Tibial artery (tissue), 4 donors: ENCODE measurements around the gene ACOX1.

Experiments
- DNase-seq, 2 donors: peaks; one replicate each; pipeline ENCODE4 v3.0.0-alpha.2; 2019
- H3K27ac ChIP-seq, 2 donors: fragments of 200-600 bp; sonication (generic) in 1 of 2; 1 replicate in 1 of 2; 2 replicates in 1 of 2; pipeline ENCODE4 v1.5.1; 2018 to 2019; ENCODE audit warnings: mild to moderate bottlenecking in 1 of 2
- H3K27me3 ChIP-seq, 2 donors: fragments of 200-600 bp; sonication (generic) in 1 of 2; one replicate each; pipeline versions ENCODE4 v1.5.1 to v1.6.0; 2016 to 2019
- H3K36me3 ChIP-seq, 3 donors: fragments of 200-600 bp; sonication (generic) in 2 of 3; one replicate each; pipeline ENCODE4 v1.5.1; 2016 to 2019; ENCODE audit warnings: mild to moderate bottlenecking in 2 of 3
- H3K4me1 ChIP-seq, 4 donors: fragments of 200-600 bp; sonication (generic) in 2 of 4; 1 replicate in 3 of 4; 2 replicates in 1 of 4; pipeline ENCODE4 v1.5.1; 2016 to 2019
- H3K4me3 ChIP-seq, 2 donors: fragments of 200-600 bp; sonication (generic) in 1 of 2; 1 replicate in 1 of 2; 2 replicates in 1 of 2; pipeline ENCODE4 v1.5.1; 2018 to 2019; ENCODE audit warnings: mild to moderate bottlenecking in 2 of 2
- H3K9me3 ChIP-seq, 3 donors: fragments of 200-600 bp; sonication (generic) in 1 of 3; one replicate each; pipeline ENCODE4 v1.5.1; 2016 to 2019
- intact Hi-C: fragments of 100-400 bp; cut with DNase I; formaldehyde crosslinking; loops from one replicate; pipeline ENCODE4 v1.15.0; 2023; ENCODE audit warnings: low total_unique reads
- TF ChIP-seq, protein P1 (sequence below), 2 experiments: fragments of 200-600 bp in 1 of 2; fragments of 450-650 bp in 1 of 2; IDR thresholded peaks; one replicate each; pipeline ENCODE4 v1.5.1; 2017 to 2019; ENCODE audit warnings: antibody characterized with exemption in 2 of 2, mild to moderate bottlenecking in 1 of 2, moderate library complexity in 1 of 2

Gene ACOX1

DNA sequence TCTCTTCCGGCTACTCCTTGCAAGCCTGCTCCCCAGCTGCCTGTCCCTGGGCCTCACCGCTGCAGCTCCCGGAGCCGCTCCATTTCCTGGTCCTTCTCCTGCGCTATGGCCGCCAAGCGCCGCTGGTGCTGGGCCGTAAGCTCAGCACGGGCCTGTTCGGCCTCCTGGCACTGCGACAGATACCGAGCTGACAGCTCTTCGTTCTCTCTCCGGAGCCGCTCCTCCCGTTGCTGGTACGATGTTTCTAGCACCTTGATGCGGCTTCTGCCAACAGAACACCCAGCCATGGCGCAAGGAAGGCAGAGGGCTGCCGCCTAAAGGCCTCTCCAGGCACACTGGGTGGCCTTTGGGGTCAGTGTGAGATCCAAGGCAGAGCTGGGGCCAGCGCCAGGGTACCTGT is 59.4 kb downstream of the ACOX1 start:
- TF ChIP-seq, protein P1, sequence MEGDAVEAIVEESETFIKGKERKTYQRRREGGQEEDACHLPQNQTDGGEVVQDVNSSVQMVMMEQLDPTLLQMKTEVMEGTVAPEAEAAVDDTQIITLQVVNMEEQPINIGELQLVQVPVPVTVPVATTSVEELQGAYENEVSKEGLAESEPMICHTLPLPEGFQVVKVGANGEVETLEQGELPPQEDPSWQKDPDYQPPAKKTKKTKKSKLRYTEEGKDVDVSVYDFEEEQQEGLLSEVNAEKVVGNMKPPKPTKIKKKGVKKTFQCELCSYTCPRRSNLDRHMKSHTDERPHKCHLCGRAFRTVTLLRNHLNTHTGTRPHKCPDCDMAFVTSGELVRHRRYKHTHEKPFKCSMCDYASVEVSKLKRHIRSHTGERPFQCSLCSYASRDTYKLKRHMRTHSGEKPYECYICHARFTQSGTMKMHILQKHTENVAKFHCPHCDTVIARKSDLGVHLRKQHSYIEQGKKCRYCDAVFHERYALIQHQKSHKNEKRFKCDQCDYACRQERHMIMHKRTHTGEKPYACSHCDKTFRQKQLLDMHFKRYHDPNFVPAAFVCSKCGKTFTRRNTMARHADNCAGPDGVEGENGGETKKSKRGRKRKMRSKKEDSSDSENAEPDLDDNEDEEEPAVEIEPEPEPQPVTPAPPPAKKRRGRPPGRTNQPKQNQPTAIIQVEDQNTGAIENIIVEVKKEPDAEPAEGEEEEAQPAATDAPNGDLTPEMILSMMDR (IDR thresholded peaks at IDR 0.05) = no peak
- intact Hi-C loops = no loop called here
- DNase-seq = no peak

DNA sequence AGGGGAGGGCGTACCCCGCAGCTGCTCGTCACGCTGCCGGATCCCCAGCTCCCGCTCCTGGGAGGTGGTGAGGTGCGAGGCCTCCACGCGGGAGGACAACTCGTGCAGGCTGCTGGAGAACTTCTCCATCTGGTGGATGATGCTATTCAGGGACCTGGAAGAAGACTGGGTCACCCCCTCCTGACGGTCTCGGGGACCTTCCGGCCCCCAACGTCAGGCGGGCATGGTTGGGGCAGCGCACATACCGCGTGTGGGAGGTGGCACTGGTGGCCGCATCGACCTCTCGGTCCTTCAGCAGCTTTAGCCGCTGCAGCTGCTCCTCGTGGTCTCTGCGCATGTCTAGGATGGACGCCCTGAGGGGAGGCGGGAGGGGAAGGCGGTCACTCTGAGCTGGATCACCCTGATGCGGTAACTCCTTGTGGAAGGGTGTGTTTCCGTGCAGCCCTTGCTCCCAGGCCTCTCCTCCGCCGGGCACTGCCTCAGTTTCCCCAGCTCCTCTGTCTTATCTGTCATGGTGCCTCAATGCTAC is 61.0 kb downstream of the ACOX1 start:
- Histone ChIP-seq H3K9me3 (no peaks in the 10 kb centered on the region), H3K27ac (no peak overlapping the region), H3K36me3 (peaks cover 0 to 67% (median 11%) of the 10 kb centered on the region in 3 donors), H3K27me3 (no peaks in the 10 kb centered on the region), H3K4me1 (no peaks in the 10 kb centered on the region), H3K4me3 (no peak overlapping the region)
- intact Hi-C loops = no loop called here
- no peak for DNase-seq
- TF ChIP-seq, protein P1 (IDR thresholded peaks at IDR 0.05) = no peak

More for the DNA sequence above, 59.4 kb downstream of the ACOX1 start:
- no peaks in the 10 kb centered on the region for H3K4me1 ChIP-seq
- H3K36me3 ChIP-seq = peaks cover 0 to 60% (median 5%) of the 10 kb centered on the region in 3 donors
- H3K4me3 ChIP-seq = no peak overlapping the region
- H3K27ac ChIP-seq = no peak overlapping the region
- no peaks in the 10 kb centered on the region for H3K27me3 ChIP-seq
- H3K9me3 ChIP-seq = no peaks in the 10 kb centered on the region

DNA sequence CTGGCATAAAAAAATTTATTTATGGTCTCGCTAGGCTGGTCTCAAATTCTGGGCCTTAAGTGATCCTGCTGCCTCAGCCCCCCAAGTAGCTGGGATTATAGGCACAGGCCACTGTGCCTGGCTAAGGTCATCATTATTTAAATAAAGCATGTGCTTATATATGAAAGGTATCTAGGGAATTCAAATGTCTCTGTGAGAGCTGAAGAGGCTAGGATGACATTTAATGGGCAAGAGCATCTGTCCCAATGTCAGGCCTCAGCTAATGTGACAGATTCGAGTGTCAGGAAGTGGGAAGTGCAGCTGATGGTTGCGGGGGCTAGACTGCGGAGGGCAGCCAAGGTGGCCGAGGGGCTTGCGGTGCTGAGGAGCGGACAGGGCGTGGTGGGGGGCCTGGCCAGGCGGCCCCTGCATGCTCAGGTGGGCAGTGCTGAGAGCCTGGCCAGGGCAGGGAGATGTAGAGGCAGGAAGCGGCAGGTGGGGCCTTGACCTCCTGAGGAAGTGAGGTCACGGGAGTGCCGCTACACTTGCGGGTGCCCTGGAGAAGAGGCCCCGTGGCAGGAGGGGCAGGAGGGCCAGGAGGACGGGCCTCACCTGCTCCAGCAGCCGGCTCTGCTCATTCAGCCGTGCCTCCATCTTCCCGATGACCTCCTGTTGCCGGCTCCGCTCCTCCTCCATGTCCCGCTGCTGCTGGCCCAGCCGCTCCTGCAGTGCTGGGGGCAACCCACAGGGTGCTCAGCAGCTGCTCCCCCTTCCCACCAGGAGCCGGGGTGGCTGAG is 61.6 kb downstream of the ACOX1 start:
- TF ChIP-seq, protein P1 (IDR thresholded peaks at IDR 0.05) = no peak
- H3K27me3 ChIP-seq = no peaks in the 10 kb centered on the region
- H3K36me3 ChIP-seq = peaks cover 0 to 61% (median 11%) of the 10 kb centered on the region in 3 donors
- no peak overlapping the region for H3K27ac ChIP-seq
- no peaks in the 10 kb centered on the region for H3K9me3 ChIP-seq
- no peaks in the 10 kb centered on the region for H3K4me1 ChIP-seq
- DNase-seq = no peak
- intact Hi-C loops = no loop called here
- H3K4me3 ChIP-seq = no peak overlapping the region

DNA sequence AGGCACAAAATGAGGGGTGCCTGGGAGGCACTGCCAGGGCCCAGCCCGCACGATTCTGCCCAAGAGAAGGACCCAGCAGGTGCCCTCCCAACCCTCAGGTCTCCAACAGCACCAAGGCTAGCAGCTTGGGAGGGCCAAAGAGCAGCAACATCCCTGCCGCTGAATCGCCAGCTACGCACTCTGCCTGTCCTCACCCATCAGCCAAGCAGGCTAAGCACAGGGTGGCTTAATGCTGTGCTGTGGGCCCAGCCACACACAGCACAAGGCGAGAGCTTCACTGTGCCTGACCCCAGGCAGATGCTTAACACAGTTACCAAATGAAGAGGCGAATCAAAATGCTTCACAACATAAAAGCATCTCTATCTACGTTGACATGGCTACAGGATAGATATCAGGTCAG is 63.7 kb downstream of the ACOX1 start:
- Histone ChIP-seq H3K27me3 (no peaks in the 10 kb centered on the region), H3K4me3 (no peak overlapping the region), H3K27ac (no peak overlapping the region), H3K4me1 (peaks cover 0 to 6% (median 0%) of the 10 kb centered on the region in 4 donors), H3K36me3 (peaks cover 0 to 58% (median 11%) of the 10 kb centered on the region in 3 donors), H3K9me3 (no peaks in the 10 kb centered on the region)
- intact Hi-C loops = no loop called here
- DNase-seq = no peak
- TF ChIP-seq, protein P1 (IDR thresholded peaks at IDR 0.05) = no peak

DNA sequence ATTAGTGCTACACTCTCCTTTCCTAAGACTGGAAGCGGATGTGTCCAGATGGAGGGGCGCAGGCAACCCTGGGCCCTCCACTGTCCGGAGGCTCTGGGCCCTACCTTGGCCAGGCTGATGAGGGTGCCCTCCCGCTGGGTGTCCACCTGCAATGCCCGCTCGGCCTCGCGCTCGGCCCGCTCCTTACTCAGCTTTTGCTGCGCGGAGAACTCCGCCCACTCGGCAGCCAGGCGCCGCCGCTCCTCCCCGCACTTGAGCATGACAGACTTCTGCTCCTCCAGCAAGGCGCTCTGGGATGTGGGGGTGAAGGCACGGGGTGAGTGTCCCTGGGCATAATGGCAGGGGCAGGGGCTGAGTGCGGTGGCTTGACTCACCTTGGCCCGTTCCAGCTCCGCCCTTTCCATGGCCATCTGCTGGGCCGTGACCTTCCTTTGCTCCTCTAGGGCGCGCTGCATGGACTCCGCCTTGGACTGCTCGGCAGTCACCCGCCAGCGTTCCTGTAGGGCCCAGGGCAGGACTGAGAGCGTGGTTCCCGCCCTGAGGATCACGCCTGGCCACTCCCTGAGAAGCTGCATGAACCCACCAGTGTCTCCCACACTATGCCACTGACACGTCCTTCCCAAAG is 64.2 kb downstream of the ACOX1 start:
- Histone ChIP-seq H3K9me3 (no peaks in the 10 kb centered on the region), H3K36me3 (peaks cover 0 to 53% (median 11%) of the 10 kb centered on the region in 3 donors), H3K27me3 (no peaks in the 10 kb centered on the region), H3K4me3 (no peak overlapping the region), H3K27ac (no peak overlapping the region), H3K4me1 (peaks cover 0 to 7% (median 0%) of the 10 kb centered on the region in 4 donors)
- intact Hi-C loops = no loop called here
- DNase-seq = no peak
- TF ChIP-seq, protein P1 (IDR thresholded peaks at IDR 0.05) = no peak
